IPS-NIHi7 (cell line): ENCODE results near the gene ABCA4.

ENCODE experiments used
- DNase-seq: peaks from one replicate; pipeline ENCODE4 v3.0.0; 2012; ENCODE audit warnings: mixed read lengths; ENCODE audit errors: extremely low spot score

The ABCA4 gene

GRCh38 chr1:94083681-94084080 is 37.3 kb downstream of the ABCA4 start:
- no peak for DNase-seq

DNA sequence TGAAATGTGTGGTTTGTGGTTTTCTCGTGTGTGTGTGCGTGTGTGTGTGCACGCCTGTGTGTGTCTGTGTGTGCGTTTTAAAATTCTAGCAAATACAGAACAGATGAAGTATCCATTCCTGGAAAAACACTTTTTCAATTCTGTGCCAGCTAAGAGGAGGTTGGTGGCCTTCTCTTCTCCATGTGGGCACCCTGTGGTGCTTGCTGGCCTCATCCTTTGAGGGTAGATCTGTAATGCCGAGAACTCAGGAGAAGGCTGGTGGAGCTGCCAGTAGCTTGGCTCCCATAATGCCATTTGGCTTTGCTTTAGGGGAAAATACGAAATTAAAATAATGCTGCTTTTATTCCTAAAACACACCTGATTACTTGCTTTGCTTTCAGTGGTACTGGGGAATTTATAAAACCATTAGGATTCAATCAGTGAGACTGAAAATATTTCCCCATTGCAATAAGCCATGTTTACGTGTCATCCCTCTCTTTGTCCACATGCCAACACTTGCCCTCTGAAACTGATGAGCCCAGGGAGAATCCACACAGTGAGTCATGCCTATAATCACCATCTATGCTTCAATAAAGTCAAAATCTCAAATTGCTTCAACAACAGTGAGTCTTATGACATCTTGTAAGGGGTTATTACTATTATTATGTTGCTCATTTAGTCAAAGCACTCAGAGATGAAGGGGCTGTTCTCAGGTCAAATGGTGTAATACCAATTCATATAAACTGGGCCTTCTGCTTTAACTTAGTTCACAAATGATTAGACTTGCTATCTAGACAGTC is 39.2 kb downstream of the ABCA4 start:
- no peak for DNase-seq

- no peak for DNase-seq
These were observed 41.0 kb downstream of the ABCA4 start for GRCh38 chr1:94079989-94080388.

DNA sequence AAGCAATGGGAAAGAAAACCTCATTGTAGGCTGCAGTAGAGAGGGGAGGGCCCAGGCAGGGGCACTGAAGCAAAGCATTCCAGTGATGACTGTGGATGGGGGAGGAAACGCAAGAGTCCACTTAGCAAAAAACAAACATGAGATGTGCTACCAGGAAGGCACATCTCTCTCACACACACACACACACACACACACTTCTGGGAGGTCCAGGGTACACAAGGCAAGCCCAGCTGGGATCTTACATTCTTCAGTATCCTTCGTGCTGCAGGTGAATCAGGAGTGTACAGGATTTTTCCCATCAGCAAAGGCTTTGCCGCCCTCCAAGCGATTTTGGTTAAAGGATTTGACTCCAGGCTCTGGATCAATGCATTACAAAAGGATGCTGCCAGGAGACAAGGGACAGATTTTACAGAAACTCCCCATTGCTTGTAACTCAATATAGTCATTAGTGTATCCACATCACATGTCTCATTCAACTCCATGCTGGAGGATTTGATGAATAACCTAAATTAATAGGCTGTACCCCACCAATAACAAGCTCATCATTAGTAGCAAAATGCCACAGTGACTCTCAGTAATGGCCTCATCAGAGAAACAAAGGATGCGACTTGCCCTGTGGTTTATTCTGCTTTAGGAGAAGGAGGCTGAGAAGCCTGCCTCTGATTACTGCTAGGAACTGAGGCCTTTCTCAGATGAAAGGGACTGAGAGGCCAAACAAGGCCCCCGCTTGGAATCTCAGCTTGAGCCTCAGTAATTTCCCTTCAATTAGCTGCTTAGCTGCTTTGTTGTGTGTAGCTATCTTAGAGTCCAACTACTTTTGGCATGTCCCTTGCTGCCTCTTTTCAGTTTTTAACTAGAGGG is 41.6 kb downstream of the ABCA4 start:
- DNase-seq = no peak

- no peak for DNase-seq
These were observed 48.0 kb downstream of the ABCA4 start for GRCh38 chr1:94072840-94073522.

DNA sequence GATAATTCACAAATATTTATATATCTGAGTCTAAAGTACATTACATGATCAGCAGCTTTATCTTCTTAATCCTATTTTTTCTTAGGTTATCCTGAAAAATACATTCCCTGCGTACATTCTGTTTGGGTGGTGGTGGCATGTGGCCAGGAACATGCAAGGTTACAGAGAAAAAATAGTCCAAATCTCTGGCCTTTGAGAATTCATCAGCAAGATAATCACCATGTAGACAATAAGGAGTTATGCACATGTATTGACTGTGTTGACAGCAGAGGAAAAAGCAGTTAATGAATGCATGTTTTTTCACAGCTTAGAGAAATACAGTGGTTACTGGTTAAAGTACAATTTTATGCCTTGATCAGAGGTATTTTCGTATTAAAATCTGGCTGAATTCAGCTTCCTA is 49.0 kb downstream of the ABCA4 start:
- DNase-seq = no peak

GRCh38 chr1:94071391-94071790 is 49.6 kb downstream of the ABCA4 start:
- DNase-seq = no peak

- no peak for DNase-seq
These were observed 50.1 kb downstream of the ABCA4 start for GRCh38 chr1:94070865-94071264.

- DNase-seq = no peak
These were observed 51.0 kb downstream of the ABCA4 start for GRCh38 chr1:94069919-94070285.

GRCh38 chr1:94068999-94069918 is 51.7 kb downstream of the ABCA4 start:
- no peak for DNase-seq

DNA sequence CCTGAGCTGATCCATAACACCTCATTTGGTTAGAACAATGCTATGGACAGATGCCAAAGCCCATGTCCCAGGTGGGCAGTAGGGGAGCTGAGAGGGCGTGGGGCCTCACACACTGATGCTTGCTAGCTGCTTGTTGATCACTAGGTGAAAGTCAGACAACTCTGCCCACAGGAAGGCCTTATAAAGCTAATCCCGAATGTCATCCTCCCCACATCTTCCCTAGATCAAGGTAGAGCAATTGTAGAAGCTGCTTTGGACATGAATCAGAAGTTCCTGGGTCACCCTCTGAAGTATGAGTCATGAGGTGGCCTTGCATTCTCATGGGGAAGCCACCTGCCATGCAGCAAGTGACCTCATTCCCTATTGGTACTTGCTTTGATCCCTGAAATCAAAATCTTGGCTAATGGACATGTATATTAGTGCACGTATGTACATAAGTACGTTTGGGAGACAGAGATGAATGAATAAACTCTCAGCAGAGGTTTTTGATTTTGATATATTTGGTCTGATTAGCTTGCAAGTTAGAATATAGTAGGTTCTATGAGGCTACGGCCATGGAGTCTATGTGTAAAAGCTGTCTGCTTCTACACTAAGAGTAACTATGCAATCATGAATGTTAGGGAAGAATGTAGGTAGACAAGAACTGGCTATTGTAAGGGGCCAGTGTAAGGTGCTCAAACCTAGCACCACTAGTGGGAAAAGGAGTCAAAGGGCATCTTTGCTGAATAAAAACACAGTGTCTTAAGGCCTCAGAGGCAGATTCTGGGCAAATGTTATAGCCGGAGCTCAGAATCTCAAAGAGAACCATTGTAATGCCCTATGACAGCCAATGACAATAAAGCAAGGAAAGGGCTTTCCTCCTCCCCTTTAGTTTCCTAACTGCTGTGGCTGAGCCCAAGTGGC is 52.6 kb downstream of the ABCA4 start:
- DNase-seq = no peak

- no peak for DNase-seq
These were observed 53.8 kb downstream of the ABCA4 start for GRCh38 chr1:94067196-94067595.

GRCh38 chr1:94063379-94063778 is 57.6 kb downstream of the ABCA4 start:
- DNase-seq = peak; percentile 31

- peak; percentile 90 for DNase-seq
These were observed 59.2 kb downstream of the ABCA4 start for GRCh38 chr1:94061513-94062443.

DNA sequence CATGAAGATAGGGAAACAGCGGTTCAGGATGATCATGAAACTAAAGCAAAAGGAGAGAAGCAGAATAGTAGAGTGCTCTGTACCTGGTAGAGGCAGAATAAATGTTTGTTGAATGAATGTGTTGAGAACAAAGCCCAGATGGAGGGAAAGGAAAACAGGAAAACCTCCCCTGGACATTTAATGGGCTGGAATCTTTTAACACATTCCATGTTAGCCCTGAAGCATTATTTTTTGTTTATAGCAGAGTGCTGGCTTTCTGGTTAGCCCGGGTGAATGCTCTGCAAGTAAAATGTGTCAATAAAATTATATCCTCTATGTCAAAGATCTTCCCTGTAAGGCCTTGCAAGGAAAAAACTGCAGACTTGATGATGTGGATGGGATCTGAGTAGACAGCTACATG is 60.2 kb downstream of the ABCA4 start:
- DNase-seq = no peak

- no peak for DNase-seq
These were observed 62.2 kb downstream of the ABCA4 start for GRCh38 chr1:94058766-94059165.

- no peak for DNase-seq
These were observed 64.0 kb downstream of the ABCA4 start for GRCh38 chr1:94056996-94057395.

DNA sequence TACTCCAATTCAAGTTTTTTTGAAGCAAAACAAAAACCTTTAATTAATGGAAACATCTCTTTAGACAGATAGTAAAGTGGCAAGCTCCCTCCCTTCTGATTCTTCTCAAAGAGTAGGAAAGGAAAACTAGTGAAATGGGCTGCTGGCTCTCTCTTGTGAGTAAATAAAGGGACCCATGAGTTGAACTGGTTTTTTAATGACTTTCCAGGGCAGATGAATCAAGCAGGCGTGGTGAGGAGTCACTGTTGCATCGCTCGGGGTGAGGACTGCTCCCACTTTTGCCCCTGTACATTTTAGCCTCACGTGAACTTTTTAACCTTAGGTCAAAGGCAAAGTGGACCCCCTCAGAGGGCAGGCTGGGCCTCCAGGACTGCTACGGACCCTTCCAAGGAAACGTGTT is 64.8 kb downstream of the ABCA4 start:
- no peak for DNase-seq

DNA sequence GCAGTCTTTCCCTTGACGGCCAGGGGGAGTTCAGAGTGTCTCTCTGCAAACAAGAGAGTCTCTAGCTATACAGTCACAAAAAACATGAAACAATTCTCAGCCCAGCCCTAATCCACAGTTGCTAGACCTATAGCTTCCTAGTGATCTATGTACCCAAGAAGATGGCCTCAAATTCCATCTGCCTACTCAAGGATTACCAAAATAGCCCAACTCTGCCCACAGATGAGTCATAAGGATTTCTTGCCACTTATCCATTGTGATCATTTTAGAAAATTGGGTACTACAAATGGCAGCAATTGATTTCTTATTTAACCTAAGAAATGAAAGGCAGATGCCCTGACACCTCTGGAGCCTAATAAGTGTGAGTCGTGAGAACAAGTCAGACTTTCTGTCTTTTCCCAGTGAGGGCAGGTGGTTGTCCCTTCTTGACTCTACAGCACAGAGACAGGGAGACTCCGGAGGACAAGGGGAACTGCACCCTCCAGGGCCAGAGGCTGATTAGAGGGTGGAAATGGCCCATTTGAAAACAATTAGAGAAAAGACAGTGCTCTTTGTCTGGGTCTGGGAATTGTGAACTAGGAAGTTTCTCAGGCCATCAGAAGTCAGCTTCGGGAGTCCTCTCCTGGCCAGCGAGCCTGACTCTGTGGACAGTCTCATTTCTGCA is 65.4 kb downstream of the ABCA4 start:
- no peak for DNase-seq
